ENCODE results near the gene CST5. TPM values are rescaled to one million over a fixed set of nuclear protein-coding genes. Genes with fewer than 3 reads are reported as not detected.

Gene CST5
- total and polyA plus RNA-seq, 12 donors = not detected

- Histone ChIP-seq H3K9me3 (no peaks in the 10 kb centered on the region), H3K4me1 (no peaks in the 10 kb centered on the region), H3K4me3 (no peak overlapping the region), H3K27ac (no peak overlapping the region), H3K27me3 (peaks cover 0 to 23% (median 3%) of the 10 kb centered on the region in 7 donors), H3K36me3 (no peaks in the 10 kb centered on the region)
- 94 to 97% methylated on average over 5 of the region's 5 CpGs for WGBS, 2 donors
- no peak for ATAC-seq
- intact Hi-C loops (cut with DNase I) = no loop called here
- DNase-seq = no peak
- TF ChIP-seq CTCF (IDR thresholded peaks at IDR 0.05) = no peak
These were observed 5.2 kb upstream of the CST5 start for GRCh38 chr20:23884771-23885162.

- DNase-seq (no peak), ATAC-seq (no peak)
- TF ChIP-seq CTCF (IDR thresholded peaks at IDR 0.05) = no peak
- intact Hi-C loops (cut with DNase I) = no loop called here
- Histone ChIP-seq H3K9me3 (no peaks in the 10 kb centered on the region), H3K4me3 (no peak overlapping the region), H3K27me3 (peaks cover 0 to 22% (median 3%) of the 10 kb centered on the region in 7 donors), H3K36me3 (no peaks in the 10 kb centered on the region), H3K27ac (no peak overlapping the region), H3K4me1 (no peaks in the 10 kb centered on the region)
- WGBS, 2 donors = 78 to 79% methylated on average over 5 of the region's 5 CpGs
These were observed 4.7 kb upstream of the CST5 start for GRCh38 chr20:23884136-23884770.

- Histone ChIP-seq H3K27ac (no peak overlapping the region), H3K4me1 (no peaks in the 10 kb centered on the region), H3K36me3 (no peaks in the 10 kb centered on the region), H3K4me3 (no peak overlapping the region), H3K27me3 (peaks cover 0 to 16% (median 5%) of the 10 kb centered on the region in 7 donors), H3K9me3 (no peaks in the 10 kb centered on the region)
- ATAC-seq = no peak
- intact Hi-C loops (cut with DNase I) = no loop called here
- 56 to 72% methylated on average over 6 of the region's 6 CpGs for WGBS, 2 donors
- no peak for DNase-seq
- TF ChIP-seq CTCF (IDR thresholded peaks at IDR 0.05) = no peak
These were observed 1.8 kb upstream of the CST5 start for GRCh38 chr20:23881371-23881770.

- Histone ChIP-seq H3K9me3 (no peaks in the 10 kb centered on the region), H3K27ac (no peak overlapping the region), H3K4me3 (no peak overlapping the region), H3K27me3 (peaks cover 0 to 16% (median 5%) of the 10 kb centered on the region in 7 donors), H3K4me1 (no peaks in the 10 kb centered on the region), H3K36me3 (no peaks in the 10 kb centered on the region)
- DNase-seq (no peak), ATAC-seq (no peak)
- TF ChIP-seq CTCF (IDR thresholded peaks at IDR 0.05) = no peak
- WGBS, 2 donors = 69 to 79% methylated on average over 4 of the region's 4 CpGs
- intact Hi-C loops (cut with DNase I) = no loop called here
These were observed 869 bp upstream of the CST5 start for GRCh38 chr20:23880417-23880816.
